Esophagus muscularis mucosa (tissue), 4 donors: ENCODE data around the gene ABCB10.

Experiments
- CTCF ChIP-seq, 3 experiments: fragments of 200-600 bp in 2 of 3; fragments of 450-650 bp in 1 of 3; sonication (generic) in 2 of 3; IDR thresholded peaks; one replicate each; pipeline ENCODE4 v1.5.1; 2017 to 2019; ENCODE audit warnings: antibody characterized with exemption in 3 of 3, mild to moderate bottlenecking in 2 of 3, moderate library complexity in 1 of 3
- EP300 ChIP-seq: sonication (generic); formaldehyde crosslinking; IDR thresholded peaks from one replicate; pipeline ENCODE4 v1.6.1; 2017; ENCODE audit warnings: antibody characterized with exemption
- POLR2A ChIP-seq: fragments of 450-650 bp; IDR thresholded peaks from one replicate; pipeline ENCODE4 v1.6.1; 2017; ENCODE audit warnings: antibody characterized with exemption, moderate library complexity, mild to moderate bottlenecking, low read depth

DNA sequence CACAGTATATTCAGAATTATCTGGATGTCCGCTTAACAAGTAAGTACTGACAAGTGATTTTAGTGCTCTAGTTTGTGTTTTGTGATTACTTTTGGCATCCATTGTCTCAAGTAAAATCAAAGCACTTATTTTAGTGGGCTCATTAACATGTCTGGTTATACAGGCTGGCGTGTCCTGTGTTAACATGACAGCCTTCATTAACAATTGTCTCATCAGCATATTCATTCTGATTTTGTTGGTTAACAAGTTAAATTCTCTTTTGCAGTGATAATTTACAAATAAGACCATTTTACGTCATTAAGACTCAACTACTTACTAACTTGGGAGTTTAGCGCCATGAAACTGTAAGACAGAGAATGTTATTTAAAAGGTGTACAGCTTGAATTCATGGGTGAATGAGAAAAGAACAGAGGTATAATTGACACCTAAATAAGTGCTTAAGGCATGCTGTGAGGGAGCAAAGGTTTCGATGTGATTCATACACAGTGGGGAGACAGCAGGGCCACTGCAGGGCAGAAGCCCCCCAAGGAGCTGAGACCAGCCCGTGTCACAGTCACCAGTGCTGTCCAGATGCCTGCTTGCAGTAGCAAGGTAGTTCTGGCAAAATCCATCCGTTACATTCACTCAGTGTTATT is 45.0 kb upstream of the ABCB10 start:
- TF ChIP-seq CTCF (IDR thresholded peaks at IDR 0.05) (no peak), POLR2A (no peak), EP300 (no peak)
